ENCODE results near the gene POLA1. TPM values are rescaled to one million over a fixed set of nuclear protein-coding genes. Genes with fewer than 3 reads are reported as not detected.
"Not testable (repeated sequence)": the region's sequence is repeated elsewhere in the genome, so short reads cannot be mapped to it uniquely, and the experiment has no call there.

Gene POLA1
- total RNA-seq, 2 donors from 2014 or later: 6.7 to 7.2 TPM

DNA sequence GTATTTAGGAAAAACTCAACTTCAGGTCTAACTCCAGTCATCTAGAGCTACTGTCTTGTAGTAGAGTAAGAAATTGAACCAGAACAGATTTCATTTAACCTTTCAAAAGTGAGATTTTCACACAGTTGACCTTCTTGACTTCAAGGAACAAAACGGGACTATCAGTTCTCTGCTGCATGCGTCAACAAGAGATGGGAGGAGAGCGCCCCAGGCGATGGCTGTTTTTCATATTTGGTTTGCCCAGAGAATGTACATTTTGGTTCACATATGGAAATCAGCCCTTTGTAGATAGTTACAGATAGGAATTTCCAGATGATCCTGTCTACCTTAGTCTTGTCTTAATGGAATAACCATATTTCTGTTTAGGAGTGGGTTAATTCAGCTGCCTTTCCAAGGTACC, 158.1 kb downstream of the POLA1 start:
- TF ChIP-seq, protein P1, sequence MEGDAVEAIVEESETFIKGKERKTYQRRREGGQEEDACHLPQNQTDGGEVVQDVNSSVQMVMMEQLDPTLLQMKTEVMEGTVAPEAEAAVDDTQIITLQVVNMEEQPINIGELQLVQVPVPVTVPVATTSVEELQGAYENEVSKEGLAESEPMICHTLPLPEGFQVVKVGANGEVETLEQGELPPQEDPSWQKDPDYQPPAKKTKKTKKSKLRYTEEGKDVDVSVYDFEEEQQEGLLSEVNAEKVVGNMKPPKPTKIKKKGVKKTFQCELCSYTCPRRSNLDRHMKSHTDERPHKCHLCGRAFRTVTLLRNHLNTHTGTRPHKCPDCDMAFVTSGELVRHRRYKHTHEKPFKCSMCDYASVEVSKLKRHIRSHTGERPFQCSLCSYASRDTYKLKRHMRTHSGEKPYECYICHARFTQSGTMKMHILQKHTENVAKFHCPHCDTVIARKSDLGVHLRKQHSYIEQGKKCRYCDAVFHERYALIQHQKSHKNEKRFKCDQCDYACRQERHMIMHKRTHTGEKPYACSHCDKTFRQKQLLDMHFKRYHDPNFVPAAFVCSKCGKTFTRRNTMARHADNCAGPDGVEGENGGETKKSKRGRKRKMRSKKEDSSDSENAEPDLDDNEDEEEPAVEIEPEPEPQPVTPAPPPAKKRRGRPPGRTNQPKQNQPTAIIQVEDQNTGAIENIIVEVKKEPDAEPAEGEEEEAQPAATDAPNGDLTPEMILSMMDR (IDR thresholded peaks at IDR 0.05): no peak
- no peaks in the 10 kb centered on the region for H3K4me1 ChIP-seq
- no peak overlapping the region for H3K27ac ChIP-seq
- no peaks in the 10 kb centered on the region for H3K36me3 ChIP-seq
- H3K27me3 ChIP-seq: no peaks in the 10 kb centered on the region
- no peak overlapping the region for H3K4me3 ChIP-seq
- no peak for DNase-seq (ENCODE audit: low spot score)
- no peaks in the 10 kb centered on the region for H3K9me3 ChIP-seq

DNA sequence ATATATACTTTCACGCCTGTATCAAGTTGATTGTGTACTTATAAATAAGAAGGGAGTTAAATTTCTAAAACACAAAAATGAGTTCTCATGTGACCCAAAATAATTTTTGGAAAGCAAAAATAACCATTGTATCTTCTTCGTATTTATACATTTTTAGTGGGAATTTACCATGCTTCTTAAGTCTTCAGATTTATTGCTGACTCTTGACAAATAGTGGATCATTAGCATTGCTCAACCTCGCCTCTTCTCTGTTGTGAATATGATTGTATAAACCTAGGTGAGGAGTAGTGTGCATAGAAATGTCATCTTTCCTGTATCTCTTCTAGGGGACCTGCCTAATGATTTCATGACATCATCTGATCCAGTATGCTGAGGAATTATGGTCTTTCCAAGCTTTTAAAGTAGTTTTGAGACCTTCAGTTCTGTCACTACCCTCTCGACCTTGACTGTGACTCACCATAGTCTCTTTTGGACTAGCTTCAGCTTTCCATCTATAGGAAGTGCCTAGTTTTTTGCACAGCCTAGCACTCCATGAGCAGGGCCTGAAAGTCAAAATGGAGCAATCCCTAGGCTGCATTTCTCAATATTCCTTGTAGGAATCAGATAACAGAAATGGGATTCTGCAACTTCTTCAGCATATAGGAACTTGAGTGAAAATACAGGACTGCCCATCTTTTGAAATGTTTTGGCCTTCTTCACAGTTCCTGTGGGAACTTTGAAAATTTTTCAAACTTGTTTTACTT, 164.5 kb downstream of the POLA1 start:
- Histone ChIP-seq H3K27me3 (no peaks in the 10 kb centered on the region), H3K4me3 (no peak overlapping the region), H3K9me3 (no peaks in the 10 kb centered on the region), H3K27ac (no peak overlapping the region), H3K36me3 (no peaks in the 10 kb centered on the region), H3K4me1 (no peaks in the 10 kb centered on the region)
- DNase-seq (ENCODE audit: low spot score): no peak
- TF ChIP-seq, protein P1 (IDR thresholded peaks at IDR 0.05): no peak

DNA sequence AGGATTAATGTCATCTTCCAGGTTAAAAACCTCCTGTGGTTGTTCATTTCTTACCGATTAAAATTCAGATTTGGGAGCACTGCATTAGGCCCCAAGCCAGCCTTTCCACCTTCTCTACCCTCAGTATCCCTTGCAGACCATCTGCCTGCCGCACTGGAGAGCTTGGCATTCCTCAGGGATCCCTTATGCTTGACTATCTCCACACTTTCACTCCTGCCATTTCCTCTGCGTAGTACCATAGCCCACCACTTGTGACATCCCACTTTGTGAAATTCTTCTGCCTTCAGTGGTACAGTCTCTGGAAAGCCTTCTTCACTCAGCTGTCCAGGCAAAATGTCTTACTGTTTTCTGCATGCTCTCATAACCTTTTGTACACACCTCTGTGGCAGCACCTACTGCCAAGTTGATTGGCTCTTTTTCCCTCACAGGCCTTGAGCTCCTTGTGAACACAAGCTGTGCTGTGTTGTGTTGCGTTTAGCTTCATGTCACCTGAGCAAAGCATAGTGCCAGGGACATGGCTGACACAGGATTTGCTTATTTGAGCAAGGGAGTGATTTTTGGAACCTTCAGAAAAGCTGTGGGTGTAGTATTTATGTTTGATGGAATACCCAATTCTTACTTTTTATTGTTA, 165.6 kb downstream of the POLA1 start:
- H3K36me3 ChIP-seq: no peaks in the 10 kb centered on the region
- no peak overlapping the region for H3K27ac ChIP-seq
- TF ChIP-seq, protein P1 (IDR thresholded peaks at IDR 0.05): no peak
- no peak overlapping the region for H3K4me3 ChIP-seq
- no peak for DNase-seq (ENCODE audit: low spot score)
- no peaks in the 10 kb centered on the region for H3K4me1 ChIP-seq
- H3K9me3 ChIP-seq: no peaks in the 10 kb centered on the region
- no peaks in the 10 kb centered on the region for H3K27me3 ChIP-seq

DNA sequence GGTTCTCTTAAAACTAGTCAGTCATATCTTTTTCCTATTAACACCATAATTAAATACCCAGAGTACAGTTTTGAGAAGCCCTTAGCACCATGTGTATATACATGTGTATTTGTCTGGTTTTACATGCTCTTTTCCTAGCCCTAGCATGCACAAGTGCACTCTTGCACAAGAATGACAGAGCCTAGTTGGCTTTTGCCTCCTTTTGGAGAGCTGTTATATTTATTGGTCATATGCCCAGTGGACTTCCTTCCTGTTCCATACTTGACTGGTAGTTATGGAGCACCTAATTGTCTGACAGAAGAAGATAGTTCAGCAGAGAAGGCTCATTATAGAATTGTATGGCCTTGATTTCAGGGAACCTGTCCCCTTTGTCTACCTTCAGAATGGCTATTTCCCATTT, 166.4 kb downstream of the POLA1 start:
- TF ChIP-seq, protein P1 (IDR thresholded peaks at IDR 0.05): no peak
- Histone ChIP-seq H3K36me3 (no peaks in the 10 kb centered on the region), H3K4me1 (no peaks in the 10 kb centered on the region), H3K27me3 (no peaks in the 10 kb centered on the region), H3K27ac (no peak overlapping the region), H3K9me3 (no peaks in the 10 kb centered on the region), H3K4me3 (no peak overlapping the region)
- no peak for DNase-seq (ENCODE audit: low spot score)

DNA sequence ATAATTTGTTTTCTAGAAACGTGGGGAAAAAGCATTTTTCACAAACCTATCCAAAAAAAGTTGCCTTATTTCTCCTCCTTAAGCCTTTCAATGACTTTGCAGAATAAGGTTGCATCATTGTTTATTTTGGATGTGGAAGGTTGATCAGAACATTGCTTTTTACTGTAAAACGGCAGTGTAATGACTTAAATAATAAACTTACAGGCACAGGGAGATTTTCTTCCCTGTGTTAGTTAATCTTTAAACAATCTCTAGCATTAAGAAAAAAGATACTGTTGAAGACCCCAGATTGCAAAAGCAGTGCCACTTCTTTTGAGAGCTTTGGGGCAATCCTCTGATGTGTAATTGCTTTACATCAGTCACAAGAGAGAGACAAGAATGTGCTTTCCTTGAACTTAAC, 168.6 kb downstream of the POLA1 start:
- H3K27me3 ChIP-seq: no peaks in the 10 kb centered on the region
- no peaks in the 10 kb centered on the region for H3K9me3 ChIP-seq
- TF ChIP-seq, protein P1 (IDR thresholded peaks at IDR 0.05): no peak
- DNase-seq (ENCODE audit: low spot score): no peak
- no peaks in the 10 kb centered on the region for H3K4me1 ChIP-seq
- no peak overlapping the region for H3K4me3 ChIP-seq
- no peaks in the 10 kb centered on the region for H3K36me3 ChIP-seq
- no peak overlapping the region for H3K27ac ChIP-seq

DNA sequence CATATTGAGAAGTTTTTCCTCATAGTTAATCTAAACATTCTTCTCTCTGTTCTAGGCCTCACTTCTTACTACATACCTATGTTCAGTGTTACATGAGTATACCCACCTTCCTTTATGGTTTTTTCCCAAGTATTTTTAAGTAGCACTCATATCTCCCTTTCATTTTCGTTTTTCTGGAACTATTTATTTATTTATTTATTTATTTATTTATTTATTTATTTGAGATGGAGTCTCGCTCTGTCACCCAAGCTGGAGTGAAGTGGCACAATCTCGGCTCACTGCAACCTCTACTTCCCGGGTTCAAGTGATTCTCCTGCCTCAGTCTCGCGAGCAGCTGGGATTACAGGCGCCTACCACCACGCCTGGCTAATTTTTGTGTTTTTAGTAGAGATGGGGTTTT, 170.1 kb downstream of the POLA1 start:
- not testable (repeated sequence) for H3K27ac ChIP-seq; H3K4me1 ChIP-seq; H3K36me3 ChIP-seq; DNase-seq (ENCODE audit: low spot score); H3K27me3 ChIP-seq; H3K9me3 ChIP-seq; H3K4me3 ChIP-seq
